HG02571 (cell line): ENCODE measurements around the gene HTR3E.
"Not testable (repeated sequence)": the region's sequence is repeated elsewhere in the genome, so short reads cannot be mapped to it uniquely, and the experiment has no call there.

Experiments used
- ATAC-seq: cut with Tn5 transposase; IDR thresholded peaks from one replicate; pipeline ENCODE4 v1.9.1; 2021; ENCODE audit warnings: mild to moderate bottlenecking, moderate library complexity; ENCODE audit not compliant: unreplicated experiment

The HTR3E gene

DNA sequence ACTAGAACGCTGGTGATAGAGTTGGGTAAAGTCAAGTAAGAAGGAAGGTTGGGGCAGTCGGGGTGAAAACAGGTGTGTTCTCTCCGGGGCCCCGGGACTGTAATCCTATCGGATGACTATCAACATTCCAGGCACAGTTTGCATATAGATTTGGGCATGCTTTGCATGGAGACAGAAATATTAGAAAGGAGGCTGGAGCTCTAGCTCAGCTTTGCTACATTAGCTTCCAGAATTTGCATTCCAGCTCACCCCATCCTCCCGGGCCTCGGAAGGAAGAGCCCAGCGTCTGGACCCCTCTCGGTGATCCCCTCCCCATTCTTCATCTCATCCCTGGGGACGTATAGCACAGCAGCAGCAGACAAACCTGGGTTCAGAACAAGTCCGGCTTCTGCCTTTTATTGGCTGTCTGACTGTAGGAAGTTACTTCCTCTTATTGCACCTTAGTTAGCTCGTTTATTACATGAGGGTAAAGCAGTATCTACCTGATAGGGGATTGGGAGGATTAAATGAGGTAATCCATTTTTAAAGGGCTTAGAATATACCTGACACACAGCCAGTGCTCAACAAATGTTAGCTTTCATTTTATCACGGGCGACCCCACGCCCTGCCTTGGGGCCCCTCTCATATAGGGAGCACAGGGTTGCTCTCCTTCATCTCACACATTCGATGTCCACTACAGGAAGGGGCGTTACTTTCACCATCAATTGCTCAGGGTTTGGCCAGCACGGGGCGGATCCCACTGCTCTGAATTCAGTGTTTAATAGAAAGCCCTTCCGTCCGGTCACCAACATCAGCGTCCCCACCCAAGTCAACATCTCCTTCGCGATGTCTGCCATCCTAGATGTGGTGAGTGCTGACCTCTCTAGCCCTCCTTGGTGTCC is 3.2 kb downstream of the HTR3E start:
- no peak for ATAC-seq

DNA sequence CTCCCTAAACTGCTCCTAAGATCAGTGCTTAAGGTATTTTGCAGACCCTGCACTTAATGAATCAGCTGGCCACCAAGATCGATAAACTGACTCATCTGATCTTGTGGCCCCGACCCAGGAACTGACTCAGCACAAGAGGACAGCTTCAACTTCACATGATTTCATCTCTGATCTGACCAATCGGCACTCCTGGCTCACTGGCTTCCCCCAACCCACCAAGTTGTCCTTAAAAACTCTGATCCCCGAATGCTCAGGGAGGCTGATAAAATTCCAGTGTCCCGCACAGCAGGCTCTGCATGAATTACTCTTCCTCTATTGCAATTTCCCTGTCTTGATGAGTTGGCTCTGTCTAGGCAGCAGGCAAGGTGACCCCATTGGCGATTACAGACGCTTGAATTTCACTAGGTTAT is 13.5 kb downstream of the HTR3E start:
- ATAC-seq = no peak

GRCh38 chr3:184116017-184116416 is 19.2 kb downstream of the HTR3E start:
- ATAC-seq = no peak

- no peak for ATAC-seq
Observed at GRCh38 chr3:184117636-184118035, 20.8 kb downstream of the HTR3E start.

DNA sequence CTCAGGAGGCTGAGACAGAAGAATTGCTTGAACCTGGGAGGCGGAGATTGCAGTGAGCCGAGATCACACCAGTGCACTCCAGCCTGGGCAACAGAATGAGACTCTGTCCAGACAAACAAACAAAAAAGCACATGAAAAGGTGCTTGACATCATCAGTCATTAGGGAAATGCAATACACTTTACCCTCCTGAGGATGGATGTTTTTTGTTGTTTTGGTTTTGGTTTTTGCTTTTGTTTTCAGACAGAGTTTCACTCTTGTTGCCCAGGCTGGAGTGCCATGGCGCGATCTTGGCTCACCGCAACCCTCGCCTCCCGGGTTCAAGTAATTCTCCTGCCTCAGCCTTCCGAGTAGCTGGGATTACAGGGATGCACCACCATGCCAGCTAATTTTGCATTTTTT is 24.2 kb downstream of the HTR3E start:
- not testable (repeated sequence) for ATAC-seq

GRCh38 chr3:184126006-184126405 is 29.1 kb downstream of the HTR3E start:
- ATAC-seq = no peak

GRCh38 chr3:184129012-184129411 is 32.1 kb downstream of the HTR3E start:
- no peak for ATAC-seq

- ATAC-seq = no peak
Observed at GRCh38 chr3:184132945-184133344, 36.1 kb downstream of the HTR3E start.

- no peak for ATAC-seq
Observed at GRCh38 chr3:184133840-184134745, 37.2 kb downstream of the HTR3E start.

DNA sequence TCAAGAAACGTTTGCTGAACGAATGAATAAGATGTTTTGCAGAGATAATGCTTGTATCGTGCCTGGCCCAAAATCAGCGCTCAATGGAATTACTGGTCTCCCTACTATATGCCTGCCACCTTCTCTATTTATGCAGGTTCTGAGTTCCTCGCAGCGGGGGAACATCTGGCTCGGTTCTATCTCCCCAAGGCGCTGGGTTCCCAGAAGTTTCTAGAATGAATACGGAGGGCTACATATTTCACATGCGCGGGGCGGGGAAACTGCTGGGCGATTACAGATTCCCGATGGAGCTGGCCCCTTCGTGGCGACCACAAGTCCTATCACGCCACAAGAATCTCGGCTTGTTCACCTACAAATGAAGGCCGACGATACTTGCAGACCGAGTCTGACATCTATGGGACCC is 37.9 kb downstream of the HTR3E start:
- ATAC-seq = peak; percentile 14

DNA sequence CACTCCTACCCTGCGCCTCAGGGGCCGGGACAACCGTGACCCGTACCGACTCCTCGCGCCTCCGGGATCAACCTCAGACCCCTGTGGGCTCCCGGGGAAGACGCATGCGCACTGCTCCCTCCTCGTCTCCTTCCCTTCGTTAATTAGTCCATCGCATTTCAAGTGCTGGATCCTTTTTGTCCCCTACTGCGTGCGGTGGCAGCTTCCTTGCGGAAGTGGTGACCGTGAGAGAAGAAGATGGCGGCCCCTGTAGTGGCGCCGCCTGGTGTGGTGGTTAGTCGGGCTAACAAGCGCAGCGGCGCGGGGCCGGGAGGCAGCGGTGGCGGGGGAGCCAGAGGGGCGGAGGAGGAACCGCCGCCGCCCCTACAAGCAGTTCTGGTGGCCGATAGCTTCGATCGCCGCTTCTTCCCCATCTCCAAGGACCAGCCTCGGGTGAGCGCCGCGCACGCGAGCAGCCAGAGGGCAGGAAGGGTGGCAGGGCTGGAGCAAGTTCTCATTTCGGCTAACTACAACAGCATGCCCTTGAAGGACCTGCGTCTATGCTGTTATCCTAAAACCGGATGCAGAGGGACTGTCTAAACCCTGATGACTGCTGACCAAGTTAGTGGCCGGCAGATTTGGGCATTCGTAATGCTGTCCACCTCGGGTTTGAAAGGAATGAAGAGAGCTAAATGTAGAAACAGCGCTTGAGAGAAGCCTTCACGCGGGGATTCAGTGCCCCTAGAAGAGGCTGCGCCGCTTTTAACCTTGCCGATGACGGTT is 38.5 kb downstream of the HTR3E start, which contains the start of gene EIF2B5:
TSS of gene EIF2B5 (plus strand) at position 210 of the 762 bp plus-strand sequence. CDS start at position 238, 28 bp downstream.
- ATAC-seq = peak; percentile 89

DNA sequence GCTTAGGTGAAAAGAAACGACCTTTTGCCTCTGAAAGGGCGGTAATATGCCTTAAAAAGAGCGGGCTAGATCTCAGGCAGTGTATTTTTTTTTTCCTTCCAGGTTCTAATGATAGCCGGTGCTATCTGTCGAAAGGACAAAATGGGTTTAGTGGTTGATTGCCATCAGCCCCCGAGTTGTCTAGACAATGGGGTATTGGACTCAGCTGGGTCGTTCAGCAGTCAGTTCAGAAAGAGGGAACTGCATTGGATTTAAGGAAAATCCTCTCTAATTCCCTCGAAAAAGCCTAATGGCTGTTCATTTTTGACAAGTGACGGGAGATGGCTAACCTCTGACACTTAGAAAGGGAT is 39.0 kb downstream of the HTR3E start:
- ATAC-seq = no peak

DNA sequence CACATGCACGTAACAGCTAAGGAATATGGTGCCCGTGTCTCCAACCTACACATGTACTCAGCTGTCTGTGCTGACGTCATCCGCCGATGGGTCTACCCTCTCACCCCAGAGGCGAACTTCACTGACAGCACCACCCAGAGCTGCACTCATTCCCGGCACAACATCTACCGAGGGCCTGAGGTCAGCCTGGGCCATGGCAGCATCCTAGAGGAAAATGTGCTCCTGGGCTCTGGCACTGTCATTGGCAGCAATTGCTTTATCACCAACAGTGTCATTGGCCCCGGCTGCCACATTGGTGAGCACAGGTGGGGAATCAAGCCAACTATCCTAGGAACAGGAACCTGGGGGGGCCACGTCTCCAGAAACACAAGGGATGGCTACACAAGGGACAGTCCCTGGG is 43.6 kb downstream of the HTR3E start:
- no peak for ATAC-seq

- ATAC-seq = no peak
Observed at GRCh38 chr3:184142199-184142598, 45.3 kb downstream of the HTR3E start.

DNA sequence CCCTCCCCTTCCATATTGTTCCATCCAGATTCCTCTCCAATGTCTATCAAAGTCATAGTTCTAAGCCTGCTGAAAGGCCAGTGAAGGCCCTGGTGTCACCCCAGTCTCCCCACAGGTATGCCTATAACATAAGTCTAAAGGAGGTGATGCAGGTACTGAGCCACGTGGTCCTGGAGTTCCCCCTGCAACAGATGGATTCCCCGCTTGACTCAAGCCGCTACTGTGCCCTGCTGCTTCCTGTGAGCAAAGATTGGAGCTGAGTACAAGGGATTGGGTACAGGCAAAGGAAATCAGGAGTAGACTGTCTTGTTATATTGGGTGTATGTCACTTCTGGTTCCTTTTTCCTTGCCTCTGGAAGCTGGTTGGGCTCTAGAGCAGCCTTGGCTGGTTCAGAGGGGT is 46.5 kb downstream of the HTR3E start:
- no peak for ATAC-seq

DNA sequence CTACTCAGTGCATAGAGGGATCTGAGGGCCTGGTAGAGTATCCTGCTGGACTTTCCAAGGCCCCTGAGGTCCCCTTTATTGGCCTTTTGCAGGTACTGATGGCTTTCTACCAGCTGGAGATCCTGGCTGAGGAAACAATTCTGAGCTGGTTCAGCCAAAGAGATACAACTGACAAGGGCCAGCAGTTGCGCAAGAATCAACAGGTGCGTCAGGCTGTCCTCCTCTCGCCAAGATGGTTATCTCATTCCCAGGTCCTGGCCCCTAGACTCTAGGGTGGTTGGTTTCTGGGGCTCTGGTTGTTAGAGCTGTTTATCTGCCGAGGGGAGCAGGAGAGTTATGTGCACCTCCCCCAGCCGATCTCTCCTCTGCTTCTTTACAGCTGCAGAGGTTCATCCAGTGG is 47.6 kb downstream of the HTR3E start:
- no peak for ATAC-seq

DNA sequence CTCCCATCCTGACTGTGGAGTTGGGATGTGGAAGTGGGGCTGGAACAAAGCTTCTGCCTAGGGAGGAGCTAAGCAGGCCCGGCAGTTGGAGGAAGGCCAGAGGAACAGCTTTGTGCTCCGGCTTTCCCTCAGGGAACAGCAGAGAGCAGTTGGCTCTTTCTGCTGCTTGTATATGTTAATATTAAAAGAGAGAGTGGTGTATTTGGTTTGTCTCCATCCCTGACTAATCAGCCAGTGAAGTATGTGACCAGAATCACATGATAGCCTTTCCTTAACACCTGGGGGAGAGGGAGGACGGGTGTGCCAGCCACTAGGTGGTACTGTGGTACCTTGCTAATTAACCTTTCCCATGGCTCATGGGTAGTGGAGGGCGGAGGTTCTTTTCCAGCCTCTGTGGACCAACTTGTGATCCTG is 48.3 kb downstream of the HTR3E start:
- no peak for ATAC-seq

DNA sequence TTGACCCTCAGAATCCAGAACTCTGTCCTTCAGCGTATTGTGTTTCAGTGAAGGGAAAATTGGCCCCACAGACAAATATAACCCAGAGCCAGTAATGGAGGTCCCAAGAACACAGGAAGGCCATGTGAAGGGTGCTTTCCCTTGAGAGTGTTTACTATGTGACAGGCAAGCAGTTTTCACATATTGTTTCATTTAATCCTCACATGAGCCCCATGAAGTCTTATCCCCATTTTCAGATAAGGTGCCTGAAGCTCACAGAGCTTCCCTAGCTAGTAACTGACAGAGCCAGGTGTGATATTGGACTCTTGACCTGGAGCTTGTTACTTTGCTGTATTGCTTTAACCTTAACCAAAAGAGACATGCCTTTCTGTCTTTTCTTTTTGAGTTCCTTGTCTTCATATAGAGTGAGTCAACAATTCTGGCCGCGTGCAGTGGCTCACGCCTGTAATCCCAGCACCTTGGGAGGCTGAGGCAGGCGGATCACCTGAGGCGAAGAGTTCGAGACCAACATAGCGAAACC is 48.9 kb downstream of the HTR3E start:
- ATAC-seq = no peak

- no peak for ATAC-seq
Observed at GRCh38 chr3:184148076-184148475, 51.2 kb downstream of the HTR3E start.

DNA sequence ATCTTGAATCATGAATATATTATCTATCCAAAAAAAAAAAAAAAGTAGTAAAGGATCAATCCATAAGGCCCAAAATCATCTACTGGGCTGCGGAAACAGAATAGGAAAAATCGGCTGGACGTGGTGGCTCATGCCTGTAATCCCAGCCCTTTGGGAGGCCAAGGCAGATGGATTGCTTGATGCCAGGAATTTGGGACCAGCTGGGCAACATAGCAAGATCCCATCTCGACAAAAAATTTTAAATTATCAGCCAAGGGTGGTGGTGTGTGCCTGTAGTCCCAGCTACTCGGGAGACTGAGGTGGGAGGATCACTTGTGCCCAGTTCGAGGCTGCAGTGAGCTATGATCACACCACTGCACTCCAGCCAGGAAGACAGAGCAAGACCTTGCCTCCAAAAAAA is 52.3 kb downstream of the HTR3E start:
- no peak for ATAC-seq

DNA sequence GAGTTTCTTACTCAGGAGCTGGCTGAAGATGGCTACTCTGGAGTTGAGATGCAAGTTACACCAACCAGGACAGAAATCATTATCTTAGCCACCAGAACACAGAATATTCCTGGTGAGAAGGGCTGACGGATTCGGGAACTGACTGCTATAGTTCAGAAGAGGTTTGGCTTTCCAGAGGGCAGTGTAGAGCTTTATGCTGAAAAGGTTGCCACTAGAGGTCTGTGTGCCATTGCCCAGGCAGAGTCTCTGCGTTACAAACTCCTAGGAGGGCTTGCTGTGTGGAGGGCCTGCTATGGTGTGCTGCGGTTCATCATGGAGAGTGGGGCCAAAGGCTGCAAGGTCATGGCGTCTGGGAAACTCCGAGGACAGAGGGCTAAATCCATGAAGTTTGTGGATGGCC is 52.9 kb downstream of the HTR3E start:
- ATAC-seq = not testable (repeated sequence)
